ENCODE data around the gene RFLNA.

Gene RFLNA

DNA sequence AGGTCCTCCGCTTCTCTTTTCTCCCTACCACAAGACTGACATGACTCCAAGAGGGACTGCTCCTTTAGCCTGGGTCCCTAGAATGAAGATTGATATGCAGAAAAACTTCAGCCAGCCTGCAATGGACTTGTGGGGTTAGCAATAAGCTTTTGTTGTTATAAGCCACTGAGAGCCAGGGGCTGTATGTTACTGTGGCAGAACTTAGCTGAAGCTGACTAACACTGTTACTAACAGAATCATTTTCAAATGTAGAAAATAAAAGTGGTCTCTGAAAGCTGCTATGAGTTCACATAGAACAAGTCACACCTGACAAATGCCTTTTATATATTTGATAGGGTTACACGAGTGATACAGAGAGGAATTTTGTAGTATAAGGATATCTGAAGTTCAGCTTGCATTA, 13.6 kb upstream of the RFLNA start:
- Histone ChIP-seq H3K27ac (no peak overlapping the region), H3K4me3 (no peak overlapping the region)
- DNase-seq (ENCODE audit: low spot score), result no peak
- TF ChIP-seq, protein P1, sequence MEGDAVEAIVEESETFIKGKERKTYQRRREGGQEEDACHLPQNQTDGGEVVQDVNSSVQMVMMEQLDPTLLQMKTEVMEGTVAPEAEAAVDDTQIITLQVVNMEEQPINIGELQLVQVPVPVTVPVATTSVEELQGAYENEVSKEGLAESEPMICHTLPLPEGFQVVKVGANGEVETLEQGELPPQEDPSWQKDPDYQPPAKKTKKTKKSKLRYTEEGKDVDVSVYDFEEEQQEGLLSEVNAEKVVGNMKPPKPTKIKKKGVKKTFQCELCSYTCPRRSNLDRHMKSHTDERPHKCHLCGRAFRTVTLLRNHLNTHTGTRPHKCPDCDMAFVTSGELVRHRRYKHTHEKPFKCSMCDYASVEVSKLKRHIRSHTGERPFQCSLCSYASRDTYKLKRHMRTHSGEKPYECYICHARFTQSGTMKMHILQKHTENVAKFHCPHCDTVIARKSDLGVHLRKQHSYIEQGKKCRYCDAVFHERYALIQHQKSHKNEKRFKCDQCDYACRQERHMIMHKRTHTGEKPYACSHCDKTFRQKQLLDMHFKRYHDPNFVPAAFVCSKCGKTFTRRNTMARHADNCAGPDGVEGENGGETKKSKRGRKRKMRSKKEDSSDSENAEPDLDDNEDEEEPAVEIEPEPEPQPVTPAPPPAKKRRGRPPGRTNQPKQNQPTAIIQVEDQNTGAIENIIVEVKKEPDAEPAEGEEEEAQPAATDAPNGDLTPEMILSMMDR (IDR thresholded peaks at IDR 0.05), result no peak

DNA sequence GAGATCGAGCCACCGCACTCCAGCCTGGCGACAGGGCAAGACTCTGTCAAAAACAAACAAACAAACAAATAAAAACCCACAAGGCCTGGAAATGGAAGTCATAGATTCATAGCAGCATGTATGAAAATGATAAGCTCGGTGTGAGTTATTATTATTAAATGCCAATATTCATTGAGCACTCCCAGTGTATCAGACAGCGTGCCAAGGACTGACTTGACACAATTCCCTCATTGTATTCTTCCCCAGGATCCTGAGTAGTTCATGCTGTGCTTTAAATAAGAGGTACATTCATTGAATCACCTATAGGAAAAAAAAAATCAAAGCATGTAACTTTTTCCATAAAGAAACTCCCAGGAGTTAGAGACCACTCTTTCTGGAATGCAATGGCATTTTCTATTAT, 12.6 kb upstream of the RFLNA start:
- no peak for DNase-seq (ENCODE audit: low spot score)
- Histone ChIP-seq H3K27ac (no peak overlapping the region), H3K4me3 (no peak overlapping the region)
- TF ChIP-seq, protein P1 (IDR thresholded peaks at IDR 0.05), result no peak

DNA sequence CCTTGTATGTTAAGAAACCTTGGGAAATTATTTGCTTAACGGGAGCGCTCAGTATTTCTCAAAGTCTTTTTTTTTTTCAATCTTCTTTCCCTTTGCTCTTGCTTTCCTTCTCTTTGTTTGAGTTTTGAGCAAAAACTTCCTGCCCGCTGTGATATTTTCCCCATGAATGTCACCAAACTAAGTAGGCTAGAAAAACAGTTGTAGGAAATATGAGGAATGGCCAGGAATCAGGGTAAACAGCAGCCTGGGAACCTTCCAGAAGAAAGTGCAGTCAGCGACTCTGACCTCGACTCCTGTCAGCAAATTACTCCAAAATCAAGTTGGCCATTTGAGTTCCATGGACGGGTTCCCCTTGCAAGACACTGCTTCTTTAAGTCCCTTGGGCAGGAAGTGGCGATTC, 11.6 kb upstream of the RFLNA start:
- DNase-seq (ENCODE audit: low spot score), result no peak
- Histone ChIP-seq H3K4me3 (peak overlapping the region; percentile 26), H3K27ac (peak overlapping the region in 1 of 2 donors; percentile 1)

DNA sequence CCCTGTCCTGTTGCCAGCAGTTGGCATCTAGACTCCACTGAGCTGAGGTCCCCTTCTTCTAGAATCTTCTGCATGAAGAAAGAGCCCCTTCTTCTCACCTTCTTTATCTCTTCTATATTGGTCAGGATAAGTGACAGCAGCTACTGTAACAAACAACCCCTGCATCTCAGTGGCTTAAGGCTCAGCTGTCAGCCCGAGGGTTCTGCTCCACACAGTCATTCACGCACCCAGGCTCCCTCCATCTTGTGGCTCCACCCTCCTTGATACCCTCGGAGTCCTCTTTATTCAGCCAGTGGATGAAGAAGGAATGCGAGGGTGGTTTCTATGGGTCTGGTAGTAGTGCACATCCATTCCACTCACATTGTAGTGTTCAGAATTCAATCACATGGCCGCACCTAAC, 10.5 kb upstream of the RFLNA start:
- TF ChIP-seq, protein P1 (IDR thresholded peaks at IDR 0.05), result no peak
- no peak overlapping the region for H3K4me3 ChIP-seq
- DNase-seq (ENCODE audit: low spot score), result no peak
- no peak overlapping the region for H3K27ac ChIP-seq

More for the DNA sequence above, 11.6 kb upstream of the RFLNA start:
- TF ChIP-seq, protein P1 (IDR thresholded peaks at IDR 0.05), result no peak

DNA sequence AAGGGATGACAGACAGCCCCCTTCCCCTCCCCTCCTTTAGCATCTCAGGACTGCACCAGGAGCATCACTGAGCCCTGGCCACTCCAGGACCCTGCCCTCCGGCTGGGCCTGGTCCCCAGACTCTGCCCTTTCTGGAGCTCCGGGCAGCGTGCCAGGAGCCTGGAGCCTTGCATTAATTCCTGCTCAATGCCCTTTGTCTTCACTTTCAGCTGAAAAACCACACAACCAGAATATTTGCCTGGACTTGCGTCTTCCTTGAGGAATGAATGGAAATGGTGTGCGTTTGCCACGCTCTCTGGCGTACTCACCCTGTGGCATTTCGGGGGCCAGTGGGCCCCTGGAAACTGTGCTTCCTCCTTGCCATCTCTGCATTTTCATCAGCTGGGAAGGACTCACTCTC, 8.5 kb upstream of the RFLNA start:
- no peak overlapping the region for H3K4me3 ChIP-seq
- no peak for DNase-seq (ENCODE audit: low spot score)
- TF ChIP-seq, protein P1 (IDR thresholded peaks at IDR 0.05), result no peak

DNA sequence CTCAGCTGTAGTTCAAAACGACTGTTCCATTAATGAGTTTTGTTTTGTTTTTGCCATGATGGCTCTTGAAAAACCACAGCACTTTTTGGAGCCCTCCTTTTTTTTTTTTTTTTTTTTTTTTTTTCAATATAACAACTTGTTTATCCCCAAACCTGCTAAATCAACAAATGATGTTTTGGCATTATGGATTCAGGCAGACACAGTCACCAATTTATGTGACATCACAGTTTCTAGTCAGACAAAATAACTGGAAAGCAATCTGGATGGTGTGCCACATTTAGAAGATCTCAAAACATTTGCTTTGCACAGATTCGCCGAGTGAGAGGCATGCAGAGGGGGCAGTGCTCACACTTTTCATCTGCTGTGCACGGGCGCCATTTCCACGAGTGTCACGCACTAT, 7.9 kb upstream of the RFLNA start:
- DNase-seq (ENCODE audit: low spot score), result no peak
- H3K4me3 ChIP-seq, result no peak overlapping the region
- no peak overlapping the region for H3K27ac ChIP-seq
- TF ChIP-seq, protein P1 (IDR thresholded peaks at IDR 0.05), result no peak

More for the DNA sequence above, 8.5 kb upstream of the RFLNA start:
- no peak overlapping the region for H3K27ac ChIP-seq

DNA sequence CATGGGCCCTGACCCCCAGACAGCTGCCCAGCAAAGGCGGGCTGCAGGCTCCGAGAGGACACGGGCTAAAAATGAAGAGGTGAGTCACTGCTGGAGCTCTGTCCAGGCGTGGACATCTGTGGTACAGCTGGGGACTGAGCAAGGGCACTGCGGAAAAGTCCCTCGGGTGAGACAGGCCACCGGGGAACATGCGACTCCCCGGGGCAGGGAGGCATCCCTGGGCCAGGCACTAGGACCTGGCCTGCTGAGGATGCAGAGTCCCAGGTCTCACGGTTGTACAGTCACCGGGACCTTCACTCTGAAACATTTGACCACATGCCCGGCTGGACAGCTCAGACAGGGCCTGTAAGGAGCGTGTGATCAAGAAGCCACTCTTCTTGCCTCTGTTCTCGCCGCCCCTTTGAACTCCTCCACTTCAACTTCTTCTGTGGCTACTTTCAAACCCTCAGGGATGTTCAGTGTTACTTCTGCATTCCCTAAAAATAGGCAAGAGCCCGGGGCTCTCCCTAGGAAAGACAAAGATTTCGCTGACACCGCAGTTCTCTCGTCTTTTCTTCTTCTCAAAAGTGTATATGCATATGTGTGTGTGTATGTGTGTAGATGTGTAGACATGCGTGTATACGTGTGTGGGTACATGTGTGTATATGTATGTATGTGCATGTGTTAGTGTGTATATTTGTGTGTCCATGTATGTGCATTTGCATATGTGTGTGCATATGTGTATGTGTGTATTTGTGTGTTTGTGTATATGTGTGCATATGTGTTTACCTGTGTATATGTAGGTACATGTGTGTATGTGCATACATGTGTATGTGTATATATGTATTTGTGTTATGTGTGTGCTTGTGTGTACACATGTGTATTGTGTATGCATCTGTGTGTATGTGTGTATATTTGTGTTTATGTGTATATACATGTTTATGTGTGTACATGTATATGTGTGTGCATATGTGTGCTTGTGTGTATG, 5.0 kb upstream of the RFLNA start:
- H3K4me3 ChIP-seq, result peak overlapping the region; percentile 35
- TF ChIP-seq, protein P1 (IDR thresholded peaks at IDR 0.05), result no peak
- no peak for DNase-seq (ENCODE audit: low spot score)
- H3K27ac ChIP-seq, result peak overlapping the region in 1 of 2 donors; percentile 43

Measured in coronary artery (tissue), 2 donors.